GM12864 (cell line): Measurements from ENCODE around the gene DDX10.

Experiments used
- DNase-seq: peaks from one replicate; pipeline ENCODE4 v3.0.0-alpha.2; 2011; ENCODE audit warnings: low read depth
- H3K4me3 ChIP-seq: 2 replicates; pipeline ENCODE4 v1.5.1; 2011; ENCODE audit warnings: mild to moderate bottlenecking, low read depth, low read length, control low read depth
- CTCF ChIP-seq: IDR thresholded peaks from 2 replicates; pipeline ENCODE4 v1.5.1; 2011; ENCODE audit warnings: low read depth, mild to moderate bottlenecking, moderate library complexity, low read length, control low read depth, inconsistent platforms; ENCODE audit errors: missing control alignments

DDX10 gene

GRCh38 chr11:108882211-108882831 is 217.5 kb downstream of the DDX10 start:
- no peak for TF ChIP-seq CTCF
- DNase-seq, result no peak
- H3K4me3 ChIP-seq, result no peak overlapping the region

- no peak overlapping the region for H3K4me3 ChIP-seq
- no peak for DNase-seq
- TF ChIP-seq CTCF, result no peak
Observed at GRCh38 chr11:108886005-108886659, 221.3 kb downstream of the DDX10 start.

GRCh38 chr11:108886660-108887009 is 221.8 kb downstream of the DDX10 start:
- no peak for DNase-seq
- TF ChIP-seq CTCF, result no peak
- no peak overlapping the region for H3K4me3 ChIP-seq

- TF ChIP-seq CTCF, result no peak
- DNase-seq, result no peak
- no peak overlapping the region for H3K4me3 ChIP-seq
Observed at GRCh38 chr11:108887436-108888238, 222.8 kb downstream of the DDX10 start.

- no peak overlapping the region for H3K4me3 ChIP-seq
- no peak for DNase-seq
- no peak for TF ChIP-seq CTCF
Observed at GRCh38 chr11:108890482-108891105, 225.7 kb downstream of the DDX10 start.

GRCh38 chr11:108891143-108891542 is 226.3 kb downstream of the DDX10 start:
- TF ChIP-seq CTCF, result no peak
- no peak for DNase-seq

More at GRCh38 chr11:108891143-108891542, 226.3 kb downstream of the DDX10 start:
- H3K4me3 ChIP-seq, result no peak overlapping the region
